SJCRH30 (cell line): ENCODE data around the gene INTS2. TPM values are rescaled to one million over a fixed set of nuclear protein-coding genes. Genes with fewer than 3 reads are reported as not detected.

Experiments used
- DNase-seq, 2 experiments: peaks; one replicate each; pipeline ENCODE4 v3.0.0-alpha.2; 2015 to 2020
- H3K27ac ChIP-seq: fragments of 250-450 bp; sonication (Bioruptor Pico); 2 replicates; pipeline ENCODE4 v1.5.1; 2020; ENCODE audit warnings: mild to moderate bottlenecking, moderate library complexity
- H3K27me3 ChIP-seq: fragments of 250-450 bp; sonication (Bioruptor Pico); 2 replicates; pipeline ENCODE4 v1.5.1; 2020; ENCODE audit warnings: mild to moderate bottlenecking, moderate library complexity
- H3K36me3 ChIP-seq: fragments of 250-450 bp; sonication (Bioruptor Pico); 2 replicates; pipeline ENCODE4 v1.5.1; 2020; ENCODE audit warnings: mild to moderate bottlenecking, moderate library complexity
- H3K4me1 ChIP-seq: fragments of 250-450 bp; sonication (Bioruptor Pico); 2 replicates; pipeline ENCODE4 v1.5.1; 2020; ENCODE audit warnings: mild to moderate bottlenecking, moderate library complexity
- H3K4me3 ChIP-seq: fragments of 250-450 bp; sonication (Bioruptor Pico); 2 replicates; pipeline ENCODE4 v1.5.1; 2020; ENCODE audit warnings: mild to moderate bottlenecking, moderate library complexity
- H3K9me3 ChIP-seq: fragments of 250-450 bp; sonication (Bioruptor Pico); replicated peaks from 2 replicates; pipeline ENCODE4 v1.5.1; 2020; ENCODE audit warnings: mild to moderate bottlenecking, moderate library complexity
- total RNA-seq: library from RNA; depleted of rRNA; stranded (reverse); fragments of >200 nt; shearing (Covaris generic); gene quantifications from 2 replicates; pipeline ENCODE4 v1.2.3, GENCODE V29; 2014; rRNA removed

Gene INTS2, protein sequence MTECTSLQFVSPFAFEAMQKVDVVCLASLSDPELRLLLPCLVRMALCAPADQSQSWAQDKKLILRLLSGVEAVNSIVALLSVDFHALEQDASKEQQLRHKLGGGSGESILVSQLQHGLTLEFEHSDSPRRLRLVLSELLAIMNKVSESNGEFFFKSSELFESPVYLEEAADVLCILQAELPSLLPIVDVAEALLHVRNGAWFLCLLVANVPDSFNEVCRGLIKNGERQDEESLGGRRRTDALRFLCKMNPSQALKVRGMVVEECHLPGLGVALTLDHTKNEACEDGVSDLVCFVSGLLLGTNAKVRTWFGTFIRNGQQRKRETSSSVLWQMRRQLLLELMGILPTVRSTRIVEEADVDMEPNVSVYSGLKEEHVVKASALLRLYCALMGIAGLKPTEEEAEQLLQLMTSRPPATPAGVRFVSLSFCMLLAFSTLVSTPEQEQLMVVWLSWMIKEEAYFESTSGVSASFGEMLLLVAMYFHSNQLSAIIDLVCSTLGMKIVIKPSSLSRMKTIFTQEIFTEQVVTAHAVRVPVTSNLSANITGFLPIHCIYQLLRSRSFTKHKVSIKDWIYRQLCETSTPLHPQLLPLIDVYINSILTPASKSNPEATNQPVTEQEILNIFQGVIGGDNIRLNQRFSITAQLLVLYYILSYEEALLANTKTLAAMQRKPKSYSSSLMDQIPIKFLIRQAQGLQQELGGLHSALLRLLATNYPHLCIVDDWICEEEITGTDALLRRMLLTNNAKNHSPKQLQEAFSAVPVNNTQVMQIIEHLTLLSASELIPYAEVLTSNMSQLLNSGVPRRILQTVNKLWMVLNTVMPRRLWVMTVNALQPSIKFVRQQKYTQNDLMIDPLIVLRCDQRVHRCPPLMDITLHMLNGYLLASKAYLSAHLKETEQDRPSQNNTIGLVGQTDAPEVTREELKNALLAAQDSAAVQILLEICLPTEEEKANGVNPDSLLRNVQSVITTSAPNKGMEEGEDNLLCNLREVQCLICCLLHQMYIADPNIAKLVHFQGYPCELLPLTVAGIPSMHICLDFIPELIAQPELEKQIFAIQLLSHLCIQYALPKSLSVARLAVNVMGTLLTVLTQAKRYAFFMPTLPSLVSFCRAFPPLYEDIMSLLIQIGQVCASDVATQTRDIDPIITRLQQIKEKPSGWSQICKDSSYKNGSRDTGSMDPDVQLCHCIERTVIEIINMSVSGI
- total RNA-seq, result 28.0 and 32.8 TPM in 2 replicates

GRCh38 chr17:61927208-61928100 is at the start of gene INTS2:
INTS2 (minus strand) TSS chr17:61927982; CDS start chr17:61926644, 1,338 bp downstream.
- Histone ChIP-seq H3K4me1 (no peaks in the 10 kb centered on the region), H3K4me3 (peak within 1 kb of the TSS; percentile 74), H3K9me3 (no peaks in the 10 kb centered on the region), H3K36me3 (peaks cover 14% of the 10 kb centered on the region), H3K27ac (peak within 1 kb of the TSS; percentile 71), H3K27me3 (no peaks in the 10 kb centered on the region)
- peak; percentile 97 to 98 for DNase-seq

DNA sequence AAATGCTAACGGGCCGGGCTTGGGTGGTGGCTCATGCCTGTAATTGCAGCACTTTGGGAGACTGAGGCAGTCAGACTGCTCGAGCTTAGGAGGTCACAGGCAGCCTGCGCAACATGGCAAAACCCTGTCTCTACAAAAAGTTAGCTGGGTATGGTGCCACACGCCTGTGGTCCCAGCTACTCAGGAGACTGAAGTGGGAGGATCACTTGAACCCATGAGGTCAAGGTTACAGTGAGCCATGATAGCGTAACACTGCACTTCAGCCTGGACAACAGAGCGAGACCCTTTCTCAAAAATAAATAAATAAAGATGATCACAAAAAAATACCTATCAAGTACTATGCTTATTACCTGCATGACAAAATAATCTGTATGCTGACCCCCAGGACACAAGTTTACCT is 46.3 kb upstream of the INTS2 start:
- H3K27me3 ChIP-seq, result no peaks in the 10 kb centered on the region

GRCh38 chr17:61972311-61972710 is 44.5 kb upstream of the INTS2 start:
- no peaks in the 10 kb centered on the region for H3K9me3 ChIP-seq
- H3K4me3 ChIP-seq, result no peak overlapping the region
- no peak for DNase-seq
- H3K36me3 ChIP-seq, result peaks cover 73% of the 10 kb centered on the region
- no peaks in the 10 kb centered on the region for H3K4me1 ChIP-seq
- H3K27me3 ChIP-seq, result no peaks in the 10 kb centered on the region
- no peak overlapping the region for H3K27ac ChIP-seq

More for the DNA sequence above, 46.3 kb upstream of the INTS2 start:
- peaks cover 78% of the 10 kb centered on the region for H3K36me3 ChIP-seq
- no peaks in the 10 kb centered on the region for H3K9me3 ChIP-seq
- no peak overlapping the region for H3K4me3 ChIP-seq
- DNase-seq, result no peak
- H3K4me1 ChIP-seq, result no peaks in the 10 kb centered on the region
- no peak overlapping the region for H3K27ac ChIP-seq

DNA sequence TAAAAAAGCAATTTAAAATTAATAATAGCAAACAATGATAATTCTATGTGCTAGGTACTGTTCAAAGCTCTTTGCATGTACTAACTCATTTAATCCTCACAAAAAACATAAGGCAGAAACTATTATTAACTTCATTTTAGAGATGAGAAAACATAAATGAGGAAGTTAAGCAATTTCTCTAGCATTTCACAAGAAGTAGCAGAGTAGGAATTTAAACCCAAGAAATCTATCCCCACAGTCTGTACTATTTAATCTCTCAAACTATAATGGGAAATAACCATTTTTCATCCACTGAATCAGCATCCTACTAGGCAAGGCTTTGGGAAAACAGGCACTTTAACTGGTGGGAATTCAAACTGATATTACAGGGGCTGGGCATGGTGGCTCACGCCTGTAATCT is 42.2 kb upstream of the INTS2 start:
- Histone ChIP-seq H3K4me3 (no peak overlapping the region), H3K27me3 (no peaks in the 10 kb centered on the region), H3K4me1 (peaks cover 2% of the 10 kb centered on the region; the same call in 1 of the 2 replicates), H3K27ac (no peak overlapping the region), H3K9me3 (no peaks in the 10 kb centered on the region), H3K36me3 (peaks cover 78% of the 10 kb centered on the region)
- DNase-seq, result no peak

- DNase-seq, result no peak
- Histone ChIP-seq H3K27me3 (no peaks in the 10 kb centered on the region), H3K4me1 (peaks cover 2% of the 10 kb centered on the region; the same call in 1 of the 2 replicates), H3K9me3 (no peaks in the 10 kb centered on the region), H3K4me3 (no peak overlapping the region), H3K27ac (no peak overlapping the region), H3K36me3 (peaks cover 82% of the 10 kb centered on the region)
Observed at GRCh38 chr17:61968757-61969156, 41.0 kb upstream of the INTS2 start.

GRCh38 chr17:61967729-61968128 is 39.9 kb upstream of the INTS2 start:
- Histone ChIP-seq H3K36me3 (peaks cover 82% of the 10 kb centered on the region), H3K9me3 (no peaks in the 10 kb centered on the region), H3K27ac (no peak overlapping the region), H3K4me3 (no peak overlapping the region), H3K27me3 (no peaks in the 10 kb centered on the region), H3K4me1 (peaks cover 2% of the 10 kb centered on the region; the same call in 1 of the 2 replicates)
- DNase-seq, result no peak

DNA sequence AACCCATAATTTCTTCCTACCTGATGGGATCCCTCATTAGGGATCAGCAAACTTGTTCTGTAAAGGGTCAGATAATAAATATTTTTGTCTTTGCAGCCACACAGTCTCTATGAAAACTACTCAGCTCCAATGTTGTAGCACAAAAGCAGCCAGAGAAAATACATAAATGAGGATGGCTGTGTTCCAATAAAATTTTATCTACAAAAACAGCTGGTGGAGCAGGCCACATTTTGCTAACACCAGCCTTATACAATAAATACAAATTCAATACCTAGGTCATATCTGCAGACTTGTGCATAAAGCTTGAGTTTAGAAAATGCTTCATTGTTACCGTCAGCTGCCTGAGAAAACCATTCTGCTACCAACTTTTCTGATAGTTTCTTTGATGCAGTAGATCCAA is 38.4 kb upstream of the INTS2 start:
- Histone ChIP-seq H3K4me1 (peaks cover 2% of the 10 kb centered on the region; the same call in 1 of the 2 replicates), H3K27me3 (no peaks in the 10 kb centered on the region), H3K4me3 (no peak overlapping the region), H3K36me3 (peaks cover 84% of the 10 kb centered on the region), H3K27ac (no peak overlapping the region), H3K9me3 (no peaks in the 10 kb centered on the region)
- no peak for DNase-seq

GRCh38 chr17:61955619-61956018 is 27.8 kb upstream of the INTS2 start:
- Histone ChIP-seq H3K36me3 (peaks cover 86% of the 10 kb centered on the region), H3K27ac (no peak overlapping the region), H3K4me1 (no peaks in the 10 kb centered on the region), H3K27me3 (no peaks in the 10 kb centered on the region), H3K4me3 (no peak overlapping the region), H3K9me3 (no peaks in the 10 kb centered on the region)
- no peak for DNase-seq

DNA sequence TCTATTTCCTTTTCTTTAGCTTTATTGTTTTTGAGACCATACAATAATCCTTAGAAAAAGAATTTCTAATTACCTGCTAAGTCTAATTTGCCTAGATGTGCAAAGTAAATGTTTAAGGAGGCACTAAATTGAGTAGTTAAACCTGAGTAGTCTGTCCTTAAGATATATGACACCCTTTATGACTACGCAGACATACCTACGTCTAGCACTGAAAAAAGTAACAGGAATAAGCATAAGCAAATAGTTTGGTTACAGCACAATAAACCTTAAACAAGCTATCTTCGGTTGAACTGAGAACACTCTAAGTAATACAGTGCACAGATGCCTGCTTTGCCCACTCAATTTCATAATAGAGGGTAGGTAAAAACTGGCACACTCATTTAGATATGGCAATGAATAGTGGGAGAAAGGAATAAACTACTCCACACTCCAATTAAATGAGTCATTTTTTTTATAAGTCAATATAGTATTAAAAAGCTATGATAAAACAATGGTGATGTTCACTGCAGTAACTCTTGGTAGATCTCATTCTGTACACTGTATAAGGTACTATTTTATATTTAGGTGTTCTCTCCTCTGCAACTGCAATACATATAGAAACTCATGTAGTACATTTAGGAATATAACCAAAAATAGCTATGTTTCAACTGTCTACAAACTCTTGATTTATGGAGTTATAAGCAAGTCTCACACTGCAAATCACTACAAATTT is 19.7 kb upstream of the INTS2 start:
- Histone ChIP-seq H3K9me3 (no peaks in the 10 kb centered on the region), H3K27me3 (no peaks in the 10 kb centered on the region), H3K27ac (no peak overlapping the region), H3K36me3 (peaks cover 91% of the 10 kb centered on the region), H3K4me1 (no peaks in the 10 kb centered on the region), H3K4me3 (no peak overlapping the region)
- no peak for DNase-seq

DNA sequence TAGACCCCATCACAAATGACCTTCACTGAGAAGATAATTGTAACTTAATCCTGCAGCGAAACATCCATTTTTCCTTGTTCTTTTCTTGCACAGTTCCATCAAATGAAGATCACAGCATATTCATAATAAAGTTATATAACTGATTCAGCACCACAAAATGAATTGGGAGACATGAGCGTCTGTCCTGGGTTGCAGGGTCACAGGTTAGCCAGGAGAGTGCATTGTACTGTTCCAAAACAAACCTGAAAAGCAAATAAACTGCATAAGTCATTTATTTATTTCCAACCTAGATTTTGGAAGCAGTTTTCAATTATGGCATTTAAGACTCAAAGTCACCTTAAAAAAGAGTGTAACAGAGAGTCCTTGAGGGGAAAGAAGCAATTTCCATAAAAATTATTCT is 18.6 kb upstream of the INTS2 start:
- Histone ChIP-seq H3K27me3 (no peaks in the 10 kb centered on the region), H3K9me3 (no peaks in the 10 kb centered on the region), H3K36me3 (peaks cover 81% of the 10 kb centered on the region), H3K4me1 (no peaks in the 10 kb centered on the region), H3K4me3 (no peak overlapping the region), H3K27ac (no peak overlapping the region)
- DNase-seq, result no peak

GRCh38 chr17:61943117-61943516 is 15.3 kb upstream of the INTS2 start:
- no peak overlapping the region for H3K4me3 ChIP-seq
- H3K36me3 ChIP-seq, result peaks cover 52% of the 10 kb centered on the region
- no peak for DNase-seq
- no peaks in the 10 kb centered on the region for H3K9me3 ChIP-seq
- H3K27ac ChIP-seq, result no peak overlapping the region
- H3K4me1 ChIP-seq, result no peaks in the 10 kb centered on the region
- H3K27me3 ChIP-seq, result no peaks in the 10 kb centered on the region

GRCh38 chr17:61942085-61942484 is 14.3 kb upstream of the INTS2 start:
- Histone ChIP-seq H3K36me3 (peaks cover 41% of the 10 kb centered on the region), H3K9me3 (no peaks in the 10 kb centered on the region), H3K27ac (no peak overlapping the region), H3K4me1 (no peaks in the 10 kb centered on the region), H3K27me3 (no peaks in the 10 kb centered on the region), H3K4me3 (no peak overlapping the region)
- no peak for DNase-seq

DNA sequence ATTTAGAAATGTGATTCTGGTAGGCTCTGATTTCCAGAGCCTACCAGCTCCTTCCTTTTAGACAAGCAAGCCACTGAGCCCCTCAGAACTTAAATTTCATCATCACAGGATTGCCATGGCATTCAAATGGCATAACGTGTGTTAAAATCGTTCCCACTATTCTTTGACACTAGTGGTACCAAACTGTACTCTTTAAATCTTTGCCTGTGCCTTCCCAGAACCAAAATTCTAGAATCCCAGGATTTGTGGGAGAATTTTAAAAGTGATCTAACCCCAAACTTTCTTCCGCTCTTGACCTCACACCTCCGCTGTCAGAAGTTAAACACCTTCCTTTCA is 287 bp upstream of the INTS2 start:
- DNase-seq, result no peak
- H3K36me3 ChIP-seq, result peaks cover 12% of the 10 kb centered on the region
- peak overlapping the region; percentile 74 for H3K4me3 ChIP-seq
- no peaks in the 10 kb centered on the region for H3K9me3 ChIP-seq
- peak overlapping the region; percentile 71 for H3K27ac ChIP-seq
- H3K4me1 ChIP-seq, result no peaks in the 10 kb centered on the region
- H3K27me3 ChIP-seq, result no peaks in the 10 kb centered on the region
